H1 (cell line): ENCODE results near the gene RGS8. TPM values are rescaled to one million over a fixed set of nuclear protein-coding genes. Genes with fewer than 3 reads are reported as not detected.

Experiments used
- CTCF ChIA-PET: fragments of 300-600 bp; sonication (Branson Sonifier 250); formaldehyde crosslinking; loops from one replicate; lab custom pipeline; 2021; ENCODE audit not compliant: partially characterized antibody; lab: Charles Lee
- POLR2A ChIA-PET: fragments of 300-600 bp; sonication (Branson Sonifier 250); formaldehyde crosslinking; loops from one replicate; lab custom pipeline; 2021; ENCODE audit warnings: inconsistent platforms; ENCODE audit not compliant: partially characterized antibody; lab: Charles Lee
- DNase-seq, 2 experiments: peaks; one replicate each; pipeline versions ENCODE4 v3.0.0 to v3.0.0-alpha.2; 2010 to 2022; ENCODE audit warnings: low spot score in 2 of 2, low read depth in 1 of 2, mixed read lengths in 1 of 2
- FAIRE-seq: peaks from 2 replicates; lab custom pipeline; 2011; peaks lifted over from hg19 to GRCh38; lab: Jason Lieb, UNC
- H2AFZ ChIP-seq: 2 replicates; pipeline ENCODE4 v1.8.1; 2012; ENCODE audit warnings: low read length, inconsistent platforms
- H2AK5ac ChIP-seq: 2 replicates; pipeline ENCODE4 v1.6.1; 2013; ENCODE audit warnings: low read depth, low read length
- H2BK120ac ChIP-seq: replicated peaks from 2 replicates; pipeline ENCODE3; 2013; ENCODE audit warnings: low read depth, low read length, inconsistent platforms
- H2BK12ac ChIP-seq: 2 replicates; pipeline ENCODE4 v1.6.1; 2013; ENCODE audit warnings: low read depth, low read length
- H2BK15ac ChIP-seq: 2 replicates; pipeline ENCODE4 v1.6.1; 2013; ENCODE audit warnings: low read length
- H2BK20ac ChIP-seq: 2 replicates; pipeline ENCODE4 v1.6.1; 2013; ENCODE audit warnings: low read length
- H2BK5ac ChIP-seq: 2 replicates; pipeline ENCODE4 v1.6.1; 2013; ENCODE audit warnings: low read depth, low read length
- H3K14ac ChIP-seq: 2 replicates; pipeline ENCODE4 v1.6.1; 2013; ENCODE audit warnings: inconsistent platforms; ENCODE audit not compliant: insufficient read length
- H3K18ac ChIP-seq: 2 replicates; pipeline ENCODE4 v1.6.1; 2013; ENCODE audit warnings: low read length; ENCODE audit errors: extremely low read depth
- H3K23ac ChIP-seq: 2 replicates; pipeline ENCODE4 v1.6.1; 2013; ENCODE audit warnings: inconsistent platforms; ENCODE audit not compliant: insufficient read length
- H3K23me2 ChIP-seq: 2 replicates; pipeline ENCODE4 v1.6.1; 2013; ENCODE audit warnings: low read depth, low read length
- H3K27ac ChIP-seq: 2 replicates; pipeline ENCODE4 v1.6.1; 2011; ENCODE audit warnings: low read depth, low read length, inconsistent platforms
- H3K27me3 ChIP-seq, 4 experiments: replicated peaks in 1 of 4; 1 replicate in 1 of 4; 2 replicates in 3 of 4; pipeline versions ENCODE4 v1.6.1 to v1.8.1; 2011 to 2013; ENCODE audit warnings: low read length in 3 of 4, mild to moderate bottlenecking in 3 of 4, inconsistent platforms in 2 of 4, mixed read lengths in 2 of 4, moderate library complexity in 1 of 4; ENCODE audit not compliant: control insufficient read depth in 3 of 4, insufficient read depth in 3 of 4; ENCODE audit errors: extremely low read depth in 1 of 4
- H3K36me3 ChIP-seq, 4 experiments: 2 replicates each; pipeline versions ENCODE4 v1.6.1 to v1.8.1; 2011 to 2013; ENCODE audit warnings: mild to moderate bottlenecking in 4 of 4, low read length in 3 of 4, moderate library complexity in 2 of 4, control low read depth in 1 of 4, inconsistent platforms in 1 of 4; ENCODE audit not compliant: insufficient read depth in 4 of 4, control insufficient read depth in 2 of 4
- H3K4ac ChIP-seq: replicated peaks from 2 replicates; pipeline ENCODE3; 2013; ENCODE audit warnings: low read length, low read depth, mixed read lengths, inconsistent platforms; ENCODE audit not compliant: insufficient read length
- H3K4me1 ChIP-seq, 4 experiments: replicated peaks in 1 of 4; 1 replicate in 1 of 4; 2 replicates in 3 of 4; pipeline versions ENCODE4 v1.6.1 to v1.8.1; 2011 to 2013; ENCODE audit warnings: low read length in 3 of 4, inconsistent platforms in 2 of 4, mixed read lengths in 1 of 4; ENCODE audit not compliant: insufficient read depth in 4 of 4, control insufficient read depth in 3 of 4
- H3K4me2 ChIP-seq, 2 experiments: 2 replicates each; pipeline versions ENCODE4 v1.6.1 to v1.8.1; 2011 to 2013; ENCODE audit warnings: low read depth in 2 of 2, low read length in 2 of 2, control low read depth in 1 of 2, inconsistent platforms in 1 of 2, mild to moderate bottlenecking in 1 of 2; ENCODE audit not compliant: insufficient read depth in 1 of 2
- H3K4me3 ChIP-seq, 4 experiments: fragments of 200-600, 300-600 bp in 1 of 4; sonication (generic), shearing (Covaris generic), sonication (Bioruptor Twin) in 1 of 4; 2 replicates each; pipeline versions ENCODE4 v1.5.1 to v1.8.1; 2011 to 2016; ENCODE audit warnings: low read length in 4 of 4, low read depth in 3 of 4, control low read depth in 2 of 4, inconsistent platforms in 2 of 4, mild to moderate bottlenecking in 2 of 4, mixed read lengths in 1 of 4, moderate library complexity in 1 of 4; ENCODE audit not compliant: insufficient read depth in 2 of 4; ENCODE audit errors: extremely low read depth in 1 of 4
- H3K56ac ChIP-seq: replicated peaks from 2 replicates; pipeline ENCODE3; 2013; ENCODE audit warnings: low read depth, mild to moderate bottlenecking, mixed read lengths, low read length, inconsistent platforms; ENCODE audit not compliant: insufficient read length
- H3K79me1 ChIP-seq: 2 replicates; pipeline ENCODE4 v1.6.1; 2013; ENCODE audit warnings: low read depth, low read length, control low read depth
- H3K79me2 ChIP-seq, 2 experiments: 2 replicates each; pipeline versions ENCODE4 v1.6.1 to v1.8.1; 2012 to 2013; ENCODE audit warnings: low read length in 2 of 2, mild to moderate bottlenecking in 2 of 2, inconsistent platforms in 1 of 2; ENCODE audit not compliant: insufficient read depth in 2 of 2, control insufficient read depth in 1 of 2
- H3K9ac ChIP-seq, 4 experiments: replicated peaks in 1 of 4; 1 replicate in 1 of 4; 2 replicates in 3 of 4; pipeline versions ENCODE4 v1.6.1 to v1.8.1; 2011 to 2013; ENCODE audit warnings: low read depth in 3 of 4, low read length in 3 of 4, control low read depth in 2 of 4, mild to moderate bottlenecking in 2 of 4, moderate library complexity in 2 of 4, inconsistent platforms in 1 of 4; ENCODE audit errors: extremely low read depth in 1 of 4
- H3K9me3 ChIP-seq, 2 experiments: 2 replicates each; pipeline versions ENCODE4 v1.6.1 to v1.8.1; 2012 to 2013; ENCODE audit warnings: mild to moderate bottlenecking in 2 of 2, moderate library complexity in 2 of 2, control low read depth in 1 of 2, inconsistent platforms in 1 of 2, low read depth in 1 of 2, low read length in 1 of 2, mixed read lengths in 1 of 2; ENCODE audit not compliant: insufficient read depth in 2 of 2
- H4K20me1 ChIP-seq, 2 experiments: replicated peaks in 1 of 2; 2 replicates each; pipeline versions ENCODE3 to v1.8.1; 2011 to 2013; ENCODE audit warnings: inconsistent platforms in 2 of 2, low read length in 2 of 2, mild to moderate bottlenecking in 1 of 2; ENCODE audit not compliant: insufficient read depth in 2 of 2, control insufficient read depth in 1 of 2
- H4K5ac ChIP-seq: 2 replicates; pipeline ENCODE4 v1.6.1; 2013; ENCODE audit warnings: low read length, low read depth, mixed read lengths, inconsistent platforms; ENCODE audit not compliant: insufficient read length
- H4K8ac ChIP-seq: 2 replicates; pipeline ENCODE4 v1.8.0; 2013; ENCODE audit warnings: mild to moderate bottlenecking, moderate library complexity, low read length, inconsistent platforms; ENCODE audit not compliant: insufficient read depth; ENCODE audit errors: extremely low read depth
- H4K91ac ChIP-seq: replicated peaks from 2 replicates; pipeline ENCODE3; 2013; ENCODE audit warnings: low read length, mixed read lengths, inconsistent platforms; ENCODE audit not compliant: insufficient read length
- EZH2 ChIP-seq: fragments of 200-600 bp; sonication (generic); IDR thresholded peaks from 2 replicates; pipeline ENCODE4 v1.7.1; 2012; ENCODE audit warnings: low read depth, mild to moderate bottlenecking, moderate library complexity, low read length, inconsistent platforms; ENCODE audit not compliant: severe bottlenecking
- WGBS, 2 experiments: shearing (Covaris generic) in 1 of 2; methylation state at CpG; one replicate each; pipeline versions ENCODE4 v1.1.6 to v1.1.7; 2013 to 2015; ENCODE audit warnings: low lambda C conversion rate in 2 of 2, mixed read lengths in 2 of 2, inconsistent platforms in 1 of 2, low coverage in 1 of 2, missing lambda C conversion rate in 1 of 2; ENCODE audit not compliant: insufficient replicate concordance in 2 of 2, insufficient coverage in 1 of 2, insufficient read length in 1 of 2; ENCODE audit errors: extremely low coverage in 1 of 2, missing lambda C conversion rate in 1 of 2; 5-methylcytosine and 5-hydroxymethylcytosine counted together
- polyA plus RNA-seq, 7 experiments: library from polyadenylated mRNA; depleted of rRNA in 3 of 7; stranded (reverse) in 5 of 7; unstranded in 2 of 7; fragments of >200 nt in 5 of 7; fragments of 200-250 nt in 2 of 7; gene quantifications; 1 replicate in 5 of 7; 2 replicates in 1 of 7; 4 replicates in 1 of 7; pipeline versions ENCODE4 v1.2.1 to v1.2.3, GENCODE V29; 2011 to 2013; ENCODE audit warnings: missing spikeins in 2 of 7, mixed read lengths in 2 of 7
- total RNA-seq: library from RNA; stranded (reverse); fragmentation: NEBNext Ultra II Directional; extraction: Animal tissue kit (Norgen Biotek cat#: 25700); gene quantifications from 2 replicates; pipeline ENCODE4 v1.2.1, GENCODE V29; 2021
- TF ChIP-seq, protein P1 (sequence below): IDR thresholded peaks from 2 replicates; pipeline ENCODE4 v1.6.1; 2012; ENCODE audit warnings: inconsistent platforms

RGS8 gene
- total and polyA plus RNA-seq, 2 of the 8 experiments (the other 6 are each of a cell fraction or from before 2014, with no cell fraction given): 0.13 to 0.23 TPM

DNA sequence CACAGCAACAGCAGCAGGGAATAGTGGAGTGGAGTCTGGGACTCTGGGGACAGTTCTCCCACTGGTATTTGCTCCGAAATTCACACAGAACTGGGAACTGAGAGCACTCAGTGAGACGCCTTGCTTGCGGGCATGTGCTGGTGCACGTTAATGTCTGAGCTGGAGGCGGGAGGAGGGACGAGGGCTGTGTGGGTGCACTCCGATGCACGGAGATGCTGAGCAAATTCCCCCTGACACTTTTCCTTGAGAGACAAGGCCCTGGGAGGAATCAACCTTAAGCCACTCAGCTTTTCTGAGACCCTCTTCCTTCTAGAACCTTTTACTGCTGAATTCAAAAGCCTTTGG, 2.8 kb downstream of the RGS8 start:
- H2AFZ ChIP-seq: no peak overlapping the region
- CTCF ChIA-PET: interaction anchor here (0.5 to 2.6 kb wide), 11 partner anchors 10 to 105 kb away, joined by 3 to 11 read pairs (median 6); no protein-coding TSS in a partner anchor
- no peak for FAIRE-seq

More for the DNA sequence above, 2.8 kb downstream of the RGS8 start:
- Histone ChIP-seq H2BK5ac (no peak overlapping the region), H2BK12ac (no peak overlapping the region; the same call in 1 of the 2 replicates), H3K56ac (no peak overlapping the region), H3K14ac (no peak overlapping the region), H3K4me1 (peaks cover 0 to 14% (median 4%) of the 10 kb centered on the region in 4 experiments; a peak in 6 of 7 replicates), H4K8ac (no peak overlapping the region), H3K79me1 (no peaks in the 10 kb centered on the region), H4K20me1 (no peaks in the 10 kb centered on the region), H3K23me2 (peaks cover 2% of the 10 kb centered on the region; the same call in 1 of the 2 replicates), H3K79me2 (no peaks in the 10 kb centered on the region), H3K27me3 (peaks cover 0 to 19% (median 8%) of the 10 kb centered on the region in 4 experiments; a peak in 4 of 7 replicates), H4K91ac (no peak overlapping the region), H2BK120ac (no peak overlapping the region), H3K23ac (no peak overlapping the region), H3K27ac (no peak overlapping the region), H3K4me2 (no peak overlapping the region), H3K36me3 (no peaks in the 10 kb centered on the region), H2AK5ac (no peak overlapping the region), H2BK15ac (peak overlapping the region; percentile 33; the same call in 1 of the 2 replicates), H3K9me3 (no peaks in the 10 kb centered on the region), H2BK20ac (no peak overlapping the region), H3K4ac (no peak overlapping the region), H4K5ac (no peak overlapping the region), H3K18ac (no peak overlapping the region), H3K9ac (no peak overlapping the region), H3K4me3 (no peak overlapping the region)
- WGBS, 2 experiments: 98% methylated on average over 6 of the region's 8 CpGs; no CpG with 5 or more reads in 1 of the 2 experiments
- POLR2A ChIA-PET: interaction anchor here (0.8 kb wide), 1 partner anchor 11 kb away, joined by 3 read pairs; no protein-coding TSS in a partner anchor
- no peak for DNase-seq
- TF ChIP-seq, protein P1, sequence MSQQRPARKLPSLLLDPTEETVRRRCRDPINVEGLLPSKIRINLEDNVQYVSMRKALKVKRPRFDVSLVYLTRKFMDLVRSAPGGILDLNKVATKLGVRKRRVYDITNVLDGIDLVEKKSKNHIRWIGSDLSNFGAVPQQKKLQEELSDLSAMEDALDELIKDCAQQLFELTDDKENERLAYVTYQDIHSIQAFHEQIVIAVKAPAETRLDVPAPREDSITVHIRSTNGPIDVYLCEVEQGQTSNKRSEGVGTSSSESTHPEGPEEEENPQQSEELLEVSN: peak; percentile 22; the same call in 1 of the 2 replicates
- TF ChIP-seq EZH2: no peak
